Body of pancreas (tissue), 4 donors: ENCODE data around the gene CCDC34.

ENCODE experiments used
- POLR2A ChIP-seq, 3 donors: fragments of 450-650 bp; IDR thresholded peaks; one replicate each; pipeline ENCODE4 v1.6.1; 2016; ENCODE audit warnings: antibody characterized with exemption in 3 of 3, mild to moderate bottlenecking in 2 of 3
- TF ChIP-seq, protein P1 (sequence below), 7 experiments: fragments of 450-650 bp in 4 of 7; fragments of 200-600 bp in 3 of 7; sonication (generic) in 3 of 7; IDR thresholded peaks; one replicate each; pipeline ENCODE4 v1.5.1; 2016 to 2019; ENCODE audit warnings: antibody characterized with exemption in 7 of 7

GRCh38 chr11:27391331-27392015 lies 28.5 kb upstream of the CCDC34 start:
- TF ChIP-seq, protein P1, sequence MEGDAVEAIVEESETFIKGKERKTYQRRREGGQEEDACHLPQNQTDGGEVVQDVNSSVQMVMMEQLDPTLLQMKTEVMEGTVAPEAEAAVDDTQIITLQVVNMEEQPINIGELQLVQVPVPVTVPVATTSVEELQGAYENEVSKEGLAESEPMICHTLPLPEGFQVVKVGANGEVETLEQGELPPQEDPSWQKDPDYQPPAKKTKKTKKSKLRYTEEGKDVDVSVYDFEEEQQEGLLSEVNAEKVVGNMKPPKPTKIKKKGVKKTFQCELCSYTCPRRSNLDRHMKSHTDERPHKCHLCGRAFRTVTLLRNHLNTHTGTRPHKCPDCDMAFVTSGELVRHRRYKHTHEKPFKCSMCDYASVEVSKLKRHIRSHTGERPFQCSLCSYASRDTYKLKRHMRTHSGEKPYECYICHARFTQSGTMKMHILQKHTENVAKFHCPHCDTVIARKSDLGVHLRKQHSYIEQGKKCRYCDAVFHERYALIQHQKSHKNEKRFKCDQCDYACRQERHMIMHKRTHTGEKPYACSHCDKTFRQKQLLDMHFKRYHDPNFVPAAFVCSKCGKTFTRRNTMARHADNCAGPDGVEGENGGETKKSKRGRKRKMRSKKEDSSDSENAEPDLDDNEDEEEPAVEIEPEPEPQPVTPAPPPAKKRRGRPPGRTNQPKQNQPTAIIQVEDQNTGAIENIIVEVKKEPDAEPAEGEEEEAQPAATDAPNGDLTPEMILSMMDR (IDR thresholded peaks at IDR 0.05), result no peak
- no peak for TF ChIP-seq POLR2A (IDR thresholded peaks at IDR 0.05)
